ENCODE data around the gene KAZN. TPM values are rescaled to one million over a fixed set of nuclear protein-coding genes. Genes with fewer than 3 reads are reported as not detected.

Gene KAZN
- total RNA-seq, 1 donor from 2014 or later, result 5.7 TPM

- no peak for DNase-seq (ENCODE audit: low read depth)
- H3K4me3 ChIP-seq (ENCODE audit: low read depth, low read length), result no peak overlapping the region
- TF ChIP-seq, protein P1, sequence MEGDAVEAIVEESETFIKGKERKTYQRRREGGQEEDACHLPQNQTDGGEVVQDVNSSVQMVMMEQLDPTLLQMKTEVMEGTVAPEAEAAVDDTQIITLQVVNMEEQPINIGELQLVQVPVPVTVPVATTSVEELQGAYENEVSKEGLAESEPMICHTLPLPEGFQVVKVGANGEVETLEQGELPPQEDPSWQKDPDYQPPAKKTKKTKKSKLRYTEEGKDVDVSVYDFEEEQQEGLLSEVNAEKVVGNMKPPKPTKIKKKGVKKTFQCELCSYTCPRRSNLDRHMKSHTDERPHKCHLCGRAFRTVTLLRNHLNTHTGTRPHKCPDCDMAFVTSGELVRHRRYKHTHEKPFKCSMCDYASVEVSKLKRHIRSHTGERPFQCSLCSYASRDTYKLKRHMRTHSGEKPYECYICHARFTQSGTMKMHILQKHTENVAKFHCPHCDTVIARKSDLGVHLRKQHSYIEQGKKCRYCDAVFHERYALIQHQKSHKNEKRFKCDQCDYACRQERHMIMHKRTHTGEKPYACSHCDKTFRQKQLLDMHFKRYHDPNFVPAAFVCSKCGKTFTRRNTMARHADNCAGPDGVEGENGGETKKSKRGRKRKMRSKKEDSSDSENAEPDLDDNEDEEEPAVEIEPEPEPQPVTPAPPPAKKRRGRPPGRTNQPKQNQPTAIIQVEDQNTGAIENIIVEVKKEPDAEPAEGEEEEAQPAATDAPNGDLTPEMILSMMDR (conservative IDR thresholded peaks at IDR 0.05; ENCODE audit: low read depth, low read length), result no peak
These were observed 427.6 kb downstream of the KAZN start for GRCh38 chr1:15026117-15026489.

GRCh38 chr1:15027515-15027986 lies 429.1 kb downstream of the KAZN start:
- no peak overlapping the region for H3K4me3 ChIP-seq (ENCODE audit: low read depth, low read length)
- TF ChIP-seq, protein P1 (conservative IDR thresholded peaks at IDR 0.05; ENCODE audit: low read depth, low read length), result peak; percentile 95
- no peak for DNase-seq (ENCODE audit: low read depth)

DNA sequence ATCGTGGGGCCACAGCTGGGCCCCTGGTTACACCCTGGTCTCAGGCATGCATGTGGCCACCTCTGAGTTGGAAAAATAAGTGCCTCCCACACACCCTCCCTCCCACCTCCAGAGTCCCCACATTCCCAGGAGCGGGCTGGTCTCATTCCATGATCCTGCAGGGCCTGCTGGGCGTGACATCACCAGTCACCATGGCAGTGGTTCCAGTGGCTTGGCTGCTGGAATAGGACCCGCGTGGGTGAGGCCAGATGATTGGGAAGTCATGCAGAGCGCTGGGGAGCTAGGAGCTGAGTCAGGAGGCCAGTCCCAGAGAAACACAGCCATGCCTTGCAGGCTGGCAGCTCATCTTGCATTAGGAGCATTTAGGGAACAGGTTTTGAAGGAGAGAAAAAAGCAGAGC lies 429.6 kb downstream of the KAZN start:
- TF ChIP-seq, protein P1 (conservative IDR thresholded peaks at IDR 0.05; ENCODE audit: low read depth, low read length), result no peak
- no peak overlapping the region for H3K4me3 ChIP-seq (ENCODE audit: low read depth, low read length)
- peak; percentile 97 for DNase-seq (ENCODE audit: low read depth)

DNA sequence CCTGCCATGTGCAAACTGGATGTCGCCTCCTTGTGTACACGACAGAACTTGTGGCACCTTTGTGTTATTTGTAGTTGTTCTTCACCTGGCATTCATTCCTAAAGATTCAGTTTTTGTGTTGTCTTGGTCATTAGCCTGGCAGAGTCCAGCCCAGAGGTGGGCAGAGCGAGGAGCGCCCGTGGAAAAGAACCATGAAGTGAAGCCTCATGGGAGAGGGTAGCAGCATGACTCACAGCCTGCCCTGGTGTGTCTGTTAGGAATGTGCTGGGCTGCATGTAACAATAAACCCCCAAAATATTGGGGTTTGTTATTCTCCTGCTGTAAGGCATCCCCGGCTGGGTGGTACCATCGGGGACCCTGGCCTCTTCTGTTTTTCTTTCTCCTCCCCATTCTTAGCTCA lies 430.1 kb downstream of the KAZN start:
- TF ChIP-seq, protein P1 (conservative IDR thresholded peaks at IDR 0.05; ENCODE audit: low read depth, low read length), result peak; percentile 4
- DNase-seq (ENCODE audit: low read depth), result no peak
- H3K4me3 ChIP-seq (ENCODE audit: low read depth, low read length), result no peak overlapping the region

GRCh38 chr1:15029036-15029435 lies 430.6 kb downstream of the KAZN start:
- no peak overlapping the region for H3K4me3 ChIP-seq (ENCODE audit: low read depth, low read length)
- TF ChIP-seq, protein P1 (conservative IDR thresholded peaks at IDR 0.05; ENCODE audit: low read depth, low read length), result no peak
- DNase-seq (ENCODE audit: low read depth), result no peak

DNA sequence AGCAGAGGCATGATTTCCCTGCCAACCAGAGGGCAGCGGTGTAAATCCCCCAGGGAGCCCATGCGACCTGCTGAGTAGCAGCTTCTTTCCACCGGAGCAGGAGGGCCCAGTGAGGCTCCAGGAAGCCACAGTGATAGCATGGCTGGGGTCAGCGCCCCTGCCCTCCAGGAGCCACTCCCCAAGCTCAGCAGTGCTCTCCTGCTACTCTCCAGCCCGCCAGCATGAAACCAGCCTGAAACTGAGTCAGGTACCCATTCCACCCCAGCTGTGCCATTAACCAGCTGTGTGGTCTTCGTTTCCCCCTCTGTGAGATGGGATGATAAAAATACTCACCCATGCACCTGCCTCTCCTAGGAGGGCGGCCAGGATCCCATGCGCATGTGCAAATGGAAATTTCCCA lies 431.3 kb downstream of the KAZN start:
- TF ChIP-seq, protein P1 (conservative IDR thresholded peaks at IDR 0.05; ENCODE audit: low read depth, low read length), result no peak
- H3K4me3 ChIP-seq (ENCODE audit: low read depth, low read length), result no peak overlapping the region

GRCh38 chr1:15031251-15031933 lies 432.9 kb downstream of the KAZN start:
- H3K4me3 ChIP-seq (ENCODE audit: low read depth, low read length), result no peak overlapping the region
- no peak for DNase-seq (ENCODE audit: low read depth)
- TF ChIP-seq, protein P1 (conservative IDR thresholded peaks at IDR 0.05; ENCODE audit: low read depth, low read length), result no peak

More for the DNA sequence above, 431.3 kb downstream of the KAZN start:
- DNase-seq (ENCODE audit: low read depth), result no peak

All from epithelial cell of proximal tubule (primary cell).